Caki2 (cell line): ENCODE data around the gene SCFD1. TPM values are rescaled to one million over a fixed set of nuclear protein-coding genes. Genes with fewer than 3 reads are reported as not detected.
"Not testable (repeated sequence)": the region's sequence is repeated elsewhere in the genome, so short reads cannot be mapped to it uniquely, and the experiment has no call there.

ENCODE experiments used
- DNase-seq: peaks from one replicate; pipeline ENCODE4 v3.0.0-alpha.2; 2015; ENCODE audit warnings: low read depth
- in situ Hi-C: cut with HindIII; loops from 2 replicates; pipeline ENCODE4 v1.10.0; 2016; ENCODE audit warnings: low sequenced_read_pairs, low pct_unique_long_range_greater_than_20kb, mixed read lengths
- total RNA-seq: library from RNA; depleted of rRNA; stranded (reverse); fragments of >200 nt; shearing (Covaris generic); gene quantifications from 2 replicates; pipeline ENCODE4 v1.2.3, GENCODE V29; 2014; ENCODE audit warnings: low replicate concordance

Gene SCFD1
- total RNA-seq, 1 experiment from 2014 or later, result 31.4 TPM

DNA sequence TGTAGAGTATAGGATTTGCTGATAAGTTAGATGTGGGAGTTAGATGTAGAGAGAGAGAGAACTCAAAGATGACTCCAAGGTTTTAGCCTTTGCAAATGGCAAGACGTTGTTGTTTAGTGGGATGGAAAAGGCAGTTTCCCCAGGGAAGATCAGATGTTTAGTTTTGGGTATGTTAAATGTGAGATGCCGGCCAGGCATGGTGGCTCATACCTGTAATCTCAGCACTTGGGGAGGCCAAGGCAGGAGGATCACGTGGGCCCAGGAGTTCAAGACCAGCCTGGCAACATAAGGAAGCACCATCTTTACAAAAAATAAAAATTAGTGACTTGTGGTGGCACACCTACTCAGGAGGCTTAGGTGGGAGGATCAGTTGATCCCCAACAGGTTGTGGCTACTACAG lies 33.5 kb downstream of the SCFD1 start:
- in situ Hi-C loops, result no loop called here
- no peak for DNase-seq

DNA sequence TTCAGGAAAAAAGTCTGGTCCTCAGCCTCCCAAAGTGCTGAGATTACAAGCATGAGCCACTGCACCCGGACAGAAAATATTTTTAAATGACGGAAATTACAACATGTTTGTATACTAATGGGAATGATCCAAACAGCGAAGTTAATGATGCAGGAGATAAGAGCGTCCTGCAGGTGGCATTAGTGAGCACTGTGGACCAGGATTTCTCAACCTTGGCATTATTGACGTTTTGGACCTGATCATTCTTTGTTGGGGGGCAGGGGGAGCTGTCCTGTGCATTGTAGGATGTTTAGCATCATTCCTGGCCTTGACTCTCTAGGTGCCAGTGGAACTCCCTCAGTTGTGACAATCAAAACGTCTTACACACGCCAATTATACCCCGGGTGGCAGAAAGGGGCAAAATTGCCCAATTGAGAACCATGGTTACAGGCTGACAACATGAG lies 34.1 kb downstream of the SCFD1 start:
- DNase-seq, result no peak
- in situ Hi-C loops, result no loop called here

DNA sequence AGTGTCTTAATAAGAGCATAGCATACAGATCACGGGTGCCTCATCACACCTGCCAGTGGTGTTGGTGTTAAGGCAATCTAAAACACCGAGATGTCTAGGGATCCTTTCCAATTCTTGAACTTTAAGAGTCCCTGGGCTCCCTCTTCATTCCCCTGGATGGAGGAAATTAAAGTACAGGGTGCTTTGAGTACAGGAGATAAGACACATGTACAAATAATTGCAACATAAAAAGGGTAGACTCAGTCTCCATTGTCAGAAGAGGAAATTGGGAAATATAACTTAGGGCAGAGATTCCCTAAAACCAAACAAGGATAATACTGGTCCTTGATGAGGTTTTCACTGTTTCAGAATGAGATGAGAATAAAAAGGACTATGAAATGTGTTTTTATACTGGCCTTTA lies 34.9 kb downstream of the SCFD1 start:
- DNase-seq, result no peak
- in situ Hi-C loops, result no loop called here

DNA sequence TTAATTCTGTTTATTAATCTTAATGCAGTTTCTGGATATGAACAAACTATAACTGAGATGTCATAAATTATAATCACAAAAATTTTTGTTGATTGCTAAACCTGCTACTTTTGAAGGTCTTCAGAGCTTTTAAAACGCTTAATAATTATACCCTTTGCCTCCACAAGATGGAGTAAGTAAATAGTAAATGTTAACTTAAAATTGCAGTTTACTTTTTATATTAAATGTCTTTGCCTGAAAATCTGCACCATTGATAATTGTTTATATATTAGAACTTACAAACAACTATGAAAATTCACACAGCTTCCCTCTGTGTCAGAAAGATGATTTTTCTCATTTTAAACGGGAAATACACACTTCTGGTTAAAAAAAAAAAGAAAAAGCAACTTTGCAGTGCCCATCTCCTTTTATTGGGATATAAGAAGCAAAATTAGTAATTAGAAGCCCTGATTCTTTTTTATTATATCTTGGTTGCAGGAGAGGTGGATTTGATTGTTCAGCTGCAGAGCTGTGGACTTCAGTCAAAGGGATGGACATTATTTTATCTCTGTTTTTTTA lies 35.6 kb downstream of the SCFD1 start:
- no peak for DNase-seq
- in situ Hi-C loops, result no loop called here

DNA sequence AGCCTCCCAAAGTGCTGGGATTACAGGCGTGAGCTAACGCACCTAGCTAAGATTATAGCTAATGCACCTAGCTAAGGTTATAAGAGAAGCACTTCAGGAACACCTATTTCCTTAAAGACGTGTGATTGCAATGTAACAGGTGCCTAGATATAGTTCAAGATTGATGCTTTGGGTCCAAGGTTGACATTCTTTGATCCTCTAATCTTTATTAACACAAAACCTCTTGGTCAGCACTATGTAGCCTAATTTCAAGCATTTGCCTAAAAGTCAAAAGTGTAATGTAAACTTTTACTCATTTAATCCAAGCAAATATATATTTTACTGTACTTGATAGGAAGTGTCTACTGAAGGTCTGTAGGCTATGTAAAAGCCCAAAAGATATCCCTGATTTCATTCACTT lies 36.5 kb downstream of the SCFD1 start:
- no peak for DNase-seq
- in situ Hi-C loops, result no loop called here

DNA sequence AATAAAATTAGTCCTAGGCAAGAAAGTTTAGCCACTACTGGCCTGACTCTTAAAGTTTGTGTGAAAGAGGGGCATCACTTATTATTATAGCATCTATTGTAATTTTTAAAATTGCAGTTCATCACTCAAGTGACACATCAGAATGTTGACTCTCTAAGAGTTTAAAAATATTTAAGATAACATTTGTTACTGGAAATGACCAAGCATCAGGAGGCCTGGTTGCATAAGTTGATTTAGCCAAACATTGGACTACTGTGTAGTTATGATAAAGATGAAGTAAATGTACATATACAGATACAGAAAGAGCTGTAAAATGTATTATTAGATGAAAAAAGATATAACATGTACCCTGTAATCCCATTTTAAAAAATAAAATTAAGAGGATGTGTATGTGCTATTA lies 47.5 kb downstream of the SCFD1 start:
- DNase-seq, result no peak
- in situ Hi-C loops, result no loop called here

DNA sequence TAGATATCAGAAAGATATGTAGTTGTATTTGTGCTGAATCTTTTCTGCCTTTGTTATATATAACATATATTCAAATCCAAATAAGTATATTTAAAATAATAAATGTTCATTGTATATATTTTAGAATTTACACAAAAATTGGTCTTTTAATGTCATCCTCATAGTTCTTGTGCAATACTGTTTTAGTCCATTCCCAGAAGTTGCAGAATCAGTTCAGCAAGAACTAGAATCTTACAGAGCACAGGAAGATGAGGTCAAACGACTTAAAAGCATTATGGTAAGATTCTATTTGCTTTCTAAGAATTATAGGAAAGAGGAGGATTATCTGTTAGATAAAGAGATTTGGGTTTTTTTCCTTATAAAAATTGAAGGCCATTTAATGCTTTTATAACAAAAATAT lies 51.0 kb downstream of the SCFD1 start:
- in situ Hi-C loops, result no loop called here

DNA sequence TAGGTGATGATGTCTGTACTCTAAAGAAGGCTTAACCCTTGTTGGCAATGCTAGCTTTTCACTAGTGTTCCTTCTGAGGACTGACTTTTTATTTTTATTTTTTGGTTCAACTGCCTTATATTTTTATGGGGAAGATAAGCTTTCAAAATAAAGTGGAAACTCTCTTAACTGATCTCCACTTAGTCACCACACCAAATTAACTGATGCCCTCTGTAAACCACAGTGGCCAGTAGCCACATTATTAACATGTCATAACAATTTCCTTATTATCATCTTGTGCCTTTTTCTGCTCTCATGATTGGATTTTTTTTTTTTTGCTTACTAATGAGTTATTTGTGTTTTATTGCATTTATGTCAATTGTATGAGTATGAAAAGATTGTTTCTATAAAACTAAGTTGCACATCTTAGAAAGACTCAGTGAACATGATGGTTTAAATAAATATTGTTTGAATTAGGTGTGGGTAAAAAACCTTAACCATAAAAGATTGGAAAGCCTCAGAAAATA lies 56.9 kb downstream of the SCFD1 start:
- DNase-seq, result no peak
- in situ Hi-C loops, result no loop called here

More for the DNA sequence above, 51.0 kb downstream of the SCFD1 start:
- DNase-seq, result no peak

DNA sequence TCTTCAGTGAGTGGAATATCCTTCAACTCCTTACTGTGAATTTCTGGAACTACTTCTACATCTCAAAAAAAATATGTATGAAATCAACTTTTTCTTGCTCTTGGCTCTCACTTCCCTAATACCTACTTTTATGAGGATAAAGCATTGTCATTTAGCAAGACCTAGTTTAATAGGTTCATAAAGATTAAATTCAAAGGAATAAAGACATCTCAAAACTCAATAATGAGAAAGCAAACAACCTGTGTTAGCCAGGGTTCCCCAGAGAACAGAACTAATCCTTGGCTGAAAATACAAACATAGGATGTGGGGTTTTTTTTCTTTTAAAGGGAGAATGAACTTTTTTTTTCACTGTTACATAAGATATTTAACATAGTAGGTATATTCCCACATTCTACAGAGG lies 57.9 kb downstream of the SCFD1 start:
- in situ Hi-C loops, result no loop called here

DNA sequence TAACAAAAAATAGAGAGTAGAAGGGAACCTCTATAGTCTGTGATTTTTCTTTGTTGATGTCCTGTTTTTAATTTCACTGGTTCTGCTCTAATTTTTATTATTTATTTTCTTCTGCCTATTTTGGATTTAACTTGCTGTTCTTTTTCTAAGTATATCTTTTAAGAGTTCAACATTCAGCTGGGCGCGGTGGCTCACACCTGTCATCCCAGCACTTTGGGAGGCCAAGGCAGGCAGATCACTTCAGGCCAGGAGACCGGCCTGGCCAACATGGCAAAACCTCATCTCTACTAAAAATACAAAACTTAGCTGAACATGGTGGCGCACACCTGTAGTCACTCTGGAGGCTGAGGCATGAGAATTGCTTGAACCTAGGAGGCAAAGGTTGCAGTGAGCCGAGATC lies 58.7 kb downstream of the SCFD1 start:
- DNase-seq, in situ Hi-C loops: not testable (repeated sequence)

More for the DNA sequence above, 57.9 kb downstream of the SCFD1 start:
- DNase-seq, result no peak

DNA sequence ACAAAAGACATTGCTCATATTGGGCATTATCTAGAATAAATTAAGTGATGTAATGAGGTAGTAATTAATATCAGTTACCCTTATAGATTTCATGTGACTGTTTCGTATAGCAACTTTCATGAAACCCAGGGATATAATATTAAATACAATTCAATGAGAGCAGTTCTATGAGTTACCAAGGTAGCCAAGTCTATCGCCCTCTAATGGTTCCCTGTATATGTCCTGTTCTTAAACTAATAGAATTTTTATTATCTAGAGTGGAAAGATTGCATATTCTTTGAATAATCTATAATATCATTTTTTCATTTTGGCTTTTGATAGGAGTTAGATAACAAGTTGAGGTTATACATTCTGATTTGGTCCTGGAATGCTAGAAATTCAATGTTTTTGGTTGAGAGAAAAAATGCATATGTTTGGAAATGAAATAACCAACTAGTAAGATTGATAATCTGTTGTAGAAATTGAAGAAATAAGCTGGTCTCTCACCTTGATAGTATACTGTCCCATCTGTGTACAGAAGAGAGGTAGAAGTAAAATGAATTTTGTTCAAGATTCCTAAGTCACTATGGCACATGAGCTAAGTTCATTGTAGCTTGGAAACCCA lies 59.7 kb downstream of the SCFD1 start:
- in situ Hi-C loops, result no loop called here
- no peak for DNase-seq

DNA sequence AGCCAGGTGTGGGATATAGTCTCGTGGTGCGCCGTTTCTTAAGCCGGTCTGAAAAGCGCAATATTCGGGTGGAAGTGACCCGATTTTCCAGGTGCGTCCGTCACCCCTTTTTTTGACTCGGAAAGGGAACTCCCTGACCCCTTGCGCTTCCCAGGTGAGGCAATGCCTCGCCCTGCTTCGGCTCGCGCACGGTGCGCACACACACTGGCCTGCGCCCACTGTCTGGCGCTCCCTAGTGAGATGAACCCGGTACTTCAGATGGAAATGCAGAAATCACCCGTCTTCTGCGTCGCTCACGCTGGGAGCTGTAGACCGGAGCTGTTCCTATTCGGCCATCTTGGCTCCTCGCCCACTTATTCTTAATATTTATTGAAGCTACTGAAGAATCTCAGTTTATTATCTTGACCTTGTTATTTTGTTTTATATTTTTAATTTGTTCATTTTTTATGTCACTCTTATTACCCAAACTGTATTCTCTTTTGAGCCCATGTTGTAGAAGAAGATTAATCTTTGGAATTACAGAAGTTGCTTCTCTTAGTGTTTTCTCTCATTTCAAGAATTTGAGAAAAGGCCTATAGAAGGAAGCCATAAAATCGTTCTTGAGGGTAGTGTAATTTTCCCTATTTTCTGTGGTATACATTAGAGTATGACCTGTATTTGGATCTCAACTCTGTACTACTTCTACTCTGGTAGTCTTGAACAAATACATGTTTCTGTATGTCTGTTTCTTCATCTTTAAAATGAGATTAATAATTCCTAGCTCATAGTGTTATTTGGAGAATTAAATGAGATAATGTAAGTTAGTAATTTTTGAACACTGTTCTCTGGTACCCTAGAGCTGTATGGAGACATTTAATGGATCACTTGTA lies 68.6 kb downstream of the SCFD1 start:
- in situ Hi-C loops, result not testable (repeated sequence)
- DNase-seq, result peak; percentile 40

DNA sequence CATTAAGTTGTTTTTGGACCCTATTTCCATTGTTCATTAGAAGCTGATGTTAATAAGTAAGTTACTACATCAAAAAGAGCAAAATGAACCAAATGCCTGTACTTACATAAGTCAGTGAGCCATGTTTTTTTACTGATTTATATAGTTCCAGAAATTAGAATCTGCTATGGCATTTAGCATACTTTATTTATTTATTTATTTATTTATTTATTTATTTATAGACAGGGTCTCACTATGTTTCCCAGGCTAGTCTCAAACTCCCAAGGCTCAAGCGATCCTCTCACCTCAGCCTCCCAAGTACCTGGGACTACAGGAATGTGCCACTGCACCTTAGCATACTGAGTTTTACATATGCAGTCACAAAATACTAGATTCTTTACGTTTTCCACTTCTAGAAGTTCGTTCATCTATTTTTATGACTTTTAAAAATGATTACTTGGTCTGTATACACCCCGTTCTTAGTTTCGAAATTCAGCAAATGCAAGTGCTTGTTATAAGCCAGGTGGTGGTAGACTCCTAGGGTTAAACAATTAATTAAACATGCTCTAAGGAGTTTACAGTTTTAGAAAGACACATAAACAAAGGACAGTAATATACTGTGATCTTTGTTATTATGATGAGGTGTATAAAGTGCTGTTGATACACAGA lies 69.8 kb downstream of the SCFD1 start:
- in situ Hi-C loops, result no loop called here
- no peak for DNase-seq

DNA sequence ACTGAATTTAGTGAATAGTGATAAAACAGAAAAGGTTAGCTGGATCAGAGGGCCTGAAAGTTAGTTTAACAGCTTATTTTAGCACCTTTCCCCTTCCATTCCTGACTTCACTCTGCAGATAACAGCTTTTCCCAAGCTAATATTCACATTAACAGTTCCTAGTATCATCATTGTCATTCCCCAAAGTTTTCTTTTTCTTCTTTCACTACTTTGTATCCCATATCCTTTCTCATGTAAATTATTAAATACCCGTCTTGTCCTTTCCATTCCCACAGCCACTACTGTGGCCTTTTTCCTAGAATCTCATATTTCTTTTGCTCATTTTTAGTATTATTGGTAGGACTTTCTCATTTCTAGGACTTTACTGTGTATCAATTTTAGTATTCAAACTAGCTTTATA lies 70.5 kb downstream of the SCFD1 start:
- no peak for DNase-seq
- in situ Hi-C loops, result no loop called here

DNA sequence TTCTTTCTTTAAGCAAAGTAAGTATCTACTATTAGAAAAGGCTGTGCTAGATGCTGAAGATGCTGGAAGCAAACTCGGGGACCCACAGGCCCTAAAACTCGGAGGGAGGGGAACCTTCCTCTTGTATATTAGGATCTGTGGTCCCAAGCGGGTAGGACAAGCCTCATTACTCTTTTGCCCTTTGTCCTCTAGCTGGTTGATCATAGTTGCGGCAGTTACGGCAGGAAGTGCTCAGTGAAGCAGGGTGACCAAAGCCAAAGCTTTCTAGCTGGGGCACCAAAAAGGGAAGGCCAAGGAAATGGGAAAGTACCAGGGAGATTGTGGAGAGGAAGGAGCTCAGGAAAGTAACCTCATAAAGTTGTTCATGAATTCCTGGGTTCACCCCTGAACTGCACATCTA lies 76.3 kb downstream of the SCFD1 start:
- no peak for DNase-seq

DNA sequence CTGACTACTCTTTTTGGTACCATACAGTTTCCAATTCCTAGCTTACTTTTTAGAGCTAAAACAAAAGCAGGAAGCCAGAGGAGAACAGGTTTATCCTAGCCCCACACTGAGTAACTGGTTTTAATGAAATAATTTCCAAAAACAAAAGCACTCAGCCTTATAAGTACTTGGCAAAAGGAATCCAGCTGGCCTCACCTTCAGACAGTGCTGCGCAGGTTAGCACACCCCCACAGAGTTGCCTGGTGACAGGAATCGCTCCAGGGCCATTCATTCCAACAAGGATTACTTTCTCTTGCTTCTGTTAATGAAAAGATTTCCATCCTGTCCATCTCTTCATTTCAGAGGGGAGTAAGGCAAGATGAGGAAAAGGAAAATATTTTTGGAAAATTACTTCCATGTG lies 84.6 kb downstream of the SCFD1 start:
- DNase-seq, result no peak
- in situ Hi-C loops, result no loop called here

More for the DNA sequence above, 76.3 kb downstream of the SCFD1 start:
- in situ Hi-C loops, result no loop called here

DNA sequence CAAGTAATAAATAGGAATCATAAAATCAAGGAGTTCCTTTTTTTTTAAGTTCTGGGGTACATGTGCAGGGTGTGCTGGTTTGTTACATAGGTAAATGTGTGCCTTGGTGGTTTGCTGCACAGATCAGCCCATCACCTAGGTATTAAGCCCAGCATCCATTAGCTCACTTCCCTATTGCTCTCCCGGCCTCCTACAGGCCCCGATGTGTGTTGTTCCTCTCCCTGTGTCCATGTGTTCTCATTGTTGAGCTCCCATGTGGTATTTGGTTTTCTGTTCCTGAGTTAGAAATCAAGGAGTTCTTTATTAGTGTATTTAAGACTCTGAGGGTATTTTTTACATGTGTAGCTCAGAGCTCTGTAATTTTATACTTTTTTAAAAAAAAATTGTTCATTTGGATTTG lies 86.0 kb downstream of the SCFD1 start:
- in situ Hi-C loops, result no loop called here
- no peak for DNase-seq

DNA sequence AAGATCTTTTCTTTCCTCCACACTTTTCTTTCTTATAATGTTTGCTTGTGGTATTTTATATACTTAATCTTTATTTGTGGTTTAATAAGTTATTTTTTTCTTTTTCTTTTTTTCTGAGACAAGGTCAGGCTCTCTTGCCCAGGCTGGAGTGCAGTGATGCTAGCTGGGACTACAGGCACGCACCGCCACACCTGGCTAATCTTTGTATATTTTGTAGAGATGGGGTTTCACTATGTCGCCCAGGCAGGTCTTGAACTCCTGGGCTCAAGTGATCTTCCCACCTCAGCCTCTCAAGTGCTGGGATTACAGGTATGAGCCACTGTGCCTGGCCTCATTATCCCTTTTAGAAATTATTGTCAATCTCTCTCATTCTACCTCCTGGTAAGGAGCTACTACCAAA lies 87.1 kb downstream of the SCFD1 start:
- in situ Hi-C loops, result no loop called here
- no peak for DNase-seq

DNA sequence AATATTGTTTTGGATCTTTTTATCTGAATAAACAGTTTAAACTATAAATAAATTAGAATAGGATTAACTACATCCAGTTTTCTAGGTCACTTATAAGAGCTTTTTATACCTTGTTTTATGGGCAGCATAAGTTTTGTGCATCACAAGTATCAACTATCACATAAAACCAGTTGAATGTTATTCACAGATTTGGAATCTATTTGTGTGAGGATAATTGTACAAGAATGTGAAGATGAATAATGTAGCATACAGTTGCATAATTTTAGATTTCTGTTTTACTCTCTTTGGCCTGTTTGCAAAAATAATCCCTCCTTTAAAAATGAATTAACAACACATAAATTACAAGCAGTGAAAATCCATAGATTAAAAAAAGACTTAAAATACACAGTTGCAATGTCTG lies 88.8 kb downstream of the SCFD1 start:
- in situ Hi-C loops, result no loop called here
- no peak for DNase-seq
